Chondrocyte (in vitro differentiated cells): ENCODE results near the gene RNF38. TPM values are rescaled to one million over a fixed set of nuclear protein-coding genes. Genes with fewer than 3 reads are reported as not detected.

ENCODE experiments used
- DNase-seq: peaks from one replicate; pipeline ENCODE4 v3.0.0; 2021; ENCODE audit warnings: mixed read lengths, low spot score
- H3K27ac Mint-ChIP-seq: one replicate; pipeline ENCODE4 v1.8.0; 2021; ENCODE audit warnings: mild to moderate bottlenecking, moderate library complexity, mixed read lengths; ENCODE audit not compliant: unreplicated experiment
- H3K27me3 Mint-ChIP-seq: 2 replicates; pipeline ENCODE4 v1.8.0; 2021; ENCODE audit warnings: low read depth, mixed read lengths
- H3K36me3 Mint-ChIP-seq: 2 replicates; pipeline ENCODE4 v1.8.0; 2021; ENCODE audit warnings: low read depth, mixed read lengths
- H3K4me1 Mint-ChIP-seq: 2 replicates; pipeline ENCODE4 v1.8.0; 2021; ENCODE audit warnings: low read depth, mild to moderate bottlenecking, mixed read lengths
- H3K4me3 Mint-ChIP-seq: one replicate; pipeline ENCODE4 v1.8.0; 2021; ENCODE audit warnings: mild to moderate bottlenecking, moderate library complexity, mixed read lengths; ENCODE audit not compliant: unreplicated experiment
- H3K9me3 Mint-ChIP-seq: 2 replicates; pipeline ENCODE4 v1.8.0; 2021; ENCODE audit warnings: low read depth, mixed read lengths
- CTCF ChIP-seq: fragments of 200-600 bp; sonication (generic); IDR thresholded peaks from 2 replicates; pipeline ENCODE4 v1.5.0; 2021; ENCODE audit warnings: antibody characterized with exemption, mild to moderate bottlenecking, moderate library complexity
- total RNA-seq: library from RNA; stranded (reverse); gene quantifications from 3 replicates; pipeline ENCODE4 v1.2.1, GENCODE V29; 2021

Gene RNF38
- total RNA-seq, 1 donor from 2014 or later, result 22.6 TPM

- Mint-ChIP-seq H3K36me3 (peaks cover 1% of the 10 kb centered on the region), H3K27me3 (no peaks in the 10 kb centered on the region), H3K9me3 (no peaks in the 10 kb centered on the region), H3K27ac (no peak overlapping the region), H3K4me3 (no peak overlapping the region), H3K4me1 (peaks cover 11% of the 10 kb centered on the region)
- DNase-seq, result no peak
- TF ChIP-seq CTCF, result no peak
Measured at GRCh38 chr9:36293918-36294317, 106.2 kb downstream of the RNF38 start.

GRCh38 chr9:36293171-36293570 is 106.9 kb downstream of the RNF38 start:
- Mint-ChIP-seq H3K27ac (no peak overlapping the region), H3K4me1 (peaks cover 6% of the 10 kb centered on the region), H3K27me3 (no peaks in the 10 kb centered on the region), H3K4me3 (no peak overlapping the region), H3K36me3 (peaks cover 1% of the 10 kb centered on the region), H3K9me3 (no peaks in the 10 kb centered on the region)
- DNase-seq, result no peak
- TF ChIP-seq CTCF, result no peak

- no peak for DNase-seq
- TF ChIP-seq CTCF, result no peak
- Mint-ChIP-seq H3K27me3 (no peaks in the 10 kb centered on the region), H3K27ac (no peak overlapping the region), H3K4me3 (no peak overlapping the region), H3K4me1 (peaks cover 6% of the 10 kb centered on the region), H3K9me3 (no peaks in the 10 kb centered on the region), H3K36me3 (peaks cover 1% of the 10 kb centered on the region)
Measured at GRCh38 chr9:36292641-36293040, 107.4 kb downstream of the RNF38 start.

- no peaks in the 10 kb centered on the region for H3K4me1 Mint-ChIP-seq
- H3K27me3 Mint-ChIP-seq, result no peaks in the 10 kb centered on the region
- no peaks in the 10 kb centered on the region for H3K9me3 Mint-ChIP-seq
- H3K36me3 Mint-ChIP-seq, result peaks cover 1% of the 10 kb centered on the region
- no peak for TF ChIP-seq CTCF
- no peak for DNase-seq
- H3K27ac Mint-ChIP-seq, result no peak overlapping the region
- no peak overlapping the region for H3K4me3 Mint-ChIP-seq
Measured at GRCh38 chr9:36290996-36291395, 109.1 kb downstream of the RNF38 start.

GRCh38 chr9:36289836-36290435 is 110.1 kb downstream of the RNF38 start:
- DNase-seq, result no peak
- Mint-ChIP-seq H3K27me3 (no peaks in the 10 kb centered on the region), H3K9me3 (no peaks in the 10 kb centered on the region), H3K4me1 (no peaks in the 10 kb centered on the region), H3K4me3 (no peak overlapping the region), H3K27ac (no peak overlapping the region), H3K36me3 (peaks cover 1% of the 10 kb centered on the region)
- no peak for TF ChIP-seq CTCF
